Stomach (tissue), 4 donors: ENCODE data around the gene TTLL11.

Experiments
- CTCF ChIP-seq, 7 experiments: fragments of 450-650 bp in 4 of 7; fragments of 200-600 bp in 3 of 7; sonication (generic) in 3 of 7; IDR thresholded peaks; one replicate each; pipeline ENCODE4 v1.5.1; 2016 to 2019; ENCODE audit warnings: antibody characterized with exemption in 7 of 7, control low read depth in 2 of 7, mild to moderate bottlenecking in 1 of 7
- POLR2A ChIP-seq, 4 donors: fragments of 450-650 bp; IDR thresholded peaks; one replicate each; pipeline ENCODE4 v1.6.1; 2016; ENCODE audit warnings: antibody characterized with exemption in 4 of 4, control low read depth in 2 of 4, mild to moderate bottlenecking in 1 of 4, moderate library complexity in 1 of 4

GRCh38 chr9:121901616-121902015 lies 191.5 kb downstream of the TTLL11 start:
- no peak for TF ChIP-seq CTCF (IDR thresholded peaks at IDR 0.05)
- no peak for TF ChIP-seq POLR2A (IDR thresholded peaks at IDR 0.05)
